GM21360 (cell line): ENCODE data around the gene ZNF771.
"Not testable (repeated sequence)": the region's sequence is repeated elsewhere in the genome, so short reads cannot be mapped to it uniquely, and the experiment has no call there.

Experiments used
- ATAC-seq: cut with Tn5 transposase; IDR thresholded peaks from one replicate; pipeline ENCODE4 v1.9.1; 2021; ENCODE audit warnings: mild to moderate bottlenecking, moderate library complexity; ENCODE audit not compliant: unreplicated experiment

Gene ZNF771

GRCh38 chr16:30429678-30430427, 22.4 kb downstream of the ZNF771 start, which contains the start of gene DCTPP1:
Gene DCTPP1, minus strand, starts transcription at chr16:30430030. Its CDS starts 50 bp downstream, at chr16:30429980.
- peak; percentile 96 for ATAC-seq

- ATAC-seq = peak; percentile 5
These were observed 23.1 kb downstream of the ZNF771 start for GRCh38 chr16:30430428-30430970.

GRCh38 chr16:30434852-30435251, 27.4 kb downstream of the ZNF771 start:
- ATAC-seq = no peak

DNA sequence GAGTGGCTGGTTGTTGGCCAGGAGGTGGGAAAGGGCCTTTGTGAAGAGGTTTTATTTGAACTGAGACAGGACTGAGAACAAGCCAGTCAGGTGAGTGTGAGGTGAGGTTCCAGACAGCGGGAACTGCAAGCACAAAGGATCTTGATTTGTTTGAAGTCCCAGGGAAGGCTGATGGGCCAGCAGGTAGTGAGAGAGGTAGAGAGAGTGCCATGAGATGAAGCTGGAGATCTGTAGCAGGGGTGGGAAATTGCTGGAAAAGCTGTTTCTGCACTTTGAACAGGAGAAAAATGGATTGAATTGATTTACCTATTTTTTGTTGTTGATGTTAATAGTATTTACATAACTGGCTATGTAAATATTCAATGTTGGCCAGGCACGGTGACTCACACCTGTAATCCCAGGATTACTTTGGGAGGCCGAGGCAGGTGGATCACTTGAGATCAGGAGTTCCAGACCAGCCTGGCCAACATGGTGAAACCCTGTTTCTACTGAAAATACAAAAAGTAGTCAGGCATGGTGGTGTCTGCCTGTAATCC, 30.2 kb downstream of the ZNF771 start:
- ATAC-seq = no peak

- no peak for ATAC-seq
These were observed 31.4 kb downstream of the ZNF771 start for GRCh38 chr16:30438835-30439234.

DNA sequence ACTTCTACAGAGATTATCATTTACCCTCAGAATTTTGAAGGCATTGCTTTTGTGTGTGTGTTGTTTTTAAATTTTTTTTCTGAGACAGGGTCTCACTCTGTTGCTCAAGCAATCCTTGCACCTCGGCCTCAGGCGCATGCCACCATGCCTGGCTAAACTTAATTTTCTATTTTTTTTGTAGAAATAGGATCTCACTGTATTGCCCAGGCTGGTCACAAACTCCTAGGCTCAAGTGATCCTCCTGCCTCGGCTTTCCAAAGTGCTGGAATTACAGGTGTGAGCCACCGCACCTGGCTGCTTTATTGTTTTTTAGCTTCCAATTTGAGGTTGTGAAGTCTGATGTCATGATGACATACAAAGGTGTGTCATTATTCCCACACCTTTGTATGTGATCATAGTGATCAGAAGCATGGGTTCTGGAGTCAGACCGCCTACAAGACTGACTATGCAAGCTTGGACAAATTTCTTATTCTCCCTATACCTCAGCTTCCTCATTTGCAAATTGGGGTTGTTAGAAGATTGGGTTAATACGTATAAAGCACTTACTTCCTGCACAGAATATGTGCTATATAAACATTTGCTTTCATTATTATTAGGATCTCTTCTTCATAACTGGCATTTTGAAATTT, 32.4 kb downstream of the ZNF771 start:
- ATAC-seq = no peak

- ATAC-seq = no peak
These were observed 36.2 kb downstream of the ZNF771 start for GRCh38 chr16:30443631-30444030.

DNA sequence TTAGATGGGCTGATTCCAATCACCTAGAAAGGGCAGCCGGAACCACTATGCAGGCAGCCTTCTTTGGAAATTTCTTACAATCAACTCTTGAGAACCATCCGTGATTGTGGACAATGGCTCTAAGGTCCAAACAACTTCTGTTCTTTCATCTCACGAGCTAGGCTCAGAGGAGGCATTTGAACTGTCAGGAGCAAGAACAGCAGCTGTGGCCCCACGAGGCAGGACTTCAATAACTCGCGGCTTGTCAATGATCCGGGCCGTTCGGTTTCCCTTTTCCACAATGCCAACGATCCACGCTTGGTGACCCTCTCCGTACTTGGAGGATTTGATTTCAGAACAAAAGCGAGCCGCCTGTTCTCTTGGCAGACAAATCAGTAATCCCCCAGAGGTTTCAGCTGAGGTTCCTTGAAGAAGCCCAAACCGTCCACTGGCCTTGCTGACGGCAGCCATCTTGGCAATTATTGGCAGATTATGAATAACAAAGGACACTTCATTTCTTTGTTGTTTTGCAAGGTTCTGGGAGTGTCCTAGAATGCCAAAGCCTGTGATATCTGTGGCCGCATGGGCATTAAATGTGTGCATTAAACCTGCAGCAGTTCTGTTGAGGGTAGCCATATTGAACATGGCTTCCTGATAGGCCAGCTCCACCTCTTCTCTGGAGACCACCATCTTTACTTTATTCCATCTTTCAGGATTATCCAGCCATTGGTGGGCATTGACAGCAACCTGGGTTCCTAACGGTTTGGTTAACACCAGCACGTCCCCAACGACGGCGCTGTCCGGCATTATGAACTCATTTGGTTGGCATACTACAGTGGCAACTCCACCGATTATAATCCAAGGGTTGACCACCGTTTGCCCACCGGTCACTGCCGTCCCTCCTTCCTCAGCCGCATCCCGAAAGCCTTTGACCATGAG, 37.1 kb downstream of the ZNF771 start:
- no peak for ATAC-seq

GRCh38 chr16:30445149-30445407, 37.7 kb downstream of the ZNF771 start:
- ATAC-seq = no peak

DNA sequence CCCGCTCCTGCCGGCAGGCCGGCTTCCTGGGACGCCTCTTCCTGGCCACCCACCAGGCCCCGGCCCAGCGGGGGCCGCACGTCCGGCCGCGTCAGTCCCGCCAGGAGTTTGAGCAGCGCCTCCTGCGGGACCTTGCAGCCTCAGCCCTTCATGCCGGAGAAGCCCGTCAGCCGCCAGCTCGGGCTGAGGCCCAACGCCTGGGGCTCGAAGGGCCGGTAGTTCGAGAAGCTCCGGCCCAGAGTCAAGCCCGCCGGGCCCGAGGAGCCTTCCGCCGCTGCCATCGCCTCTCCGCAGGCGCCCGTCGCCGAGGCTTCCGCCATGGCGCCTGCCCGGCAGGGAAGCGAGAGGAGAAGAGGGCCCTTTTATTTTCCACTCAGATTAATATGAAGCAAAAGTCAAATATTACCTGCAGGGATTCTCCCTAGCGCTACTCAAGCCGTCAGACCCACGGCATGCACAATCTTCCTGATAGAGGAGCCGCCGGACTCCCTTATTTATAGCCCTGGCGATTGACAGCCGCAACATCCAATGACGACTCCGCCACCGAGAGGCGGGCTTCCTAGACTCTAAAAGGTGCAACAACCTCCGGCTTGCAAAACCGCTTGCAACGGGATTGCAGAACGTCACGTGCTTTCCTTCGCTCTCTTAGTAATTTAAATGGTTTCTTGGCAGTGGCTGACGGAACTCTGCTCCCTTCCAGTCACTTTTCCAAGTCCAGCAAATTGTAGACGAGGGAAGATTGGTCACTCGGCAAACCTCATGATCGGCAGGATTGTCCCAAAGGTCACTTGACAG, 38.2 kb downstream of the ZNF771 start, which contains the start of gene SEPHS2:
Gene SEPHS2, minus strand, starts transcription at position 467 of the 795 bp plus-strand sequence. Its CDS starts 147 bp downstream, at position 320.
- ATAC-seq = peak; percentile 81

- ATAC-seq = no peak
These were observed 38.8 kb downstream of the ZNF771 start for GRCh38 chr16:30446203-30446595.

DNA sequence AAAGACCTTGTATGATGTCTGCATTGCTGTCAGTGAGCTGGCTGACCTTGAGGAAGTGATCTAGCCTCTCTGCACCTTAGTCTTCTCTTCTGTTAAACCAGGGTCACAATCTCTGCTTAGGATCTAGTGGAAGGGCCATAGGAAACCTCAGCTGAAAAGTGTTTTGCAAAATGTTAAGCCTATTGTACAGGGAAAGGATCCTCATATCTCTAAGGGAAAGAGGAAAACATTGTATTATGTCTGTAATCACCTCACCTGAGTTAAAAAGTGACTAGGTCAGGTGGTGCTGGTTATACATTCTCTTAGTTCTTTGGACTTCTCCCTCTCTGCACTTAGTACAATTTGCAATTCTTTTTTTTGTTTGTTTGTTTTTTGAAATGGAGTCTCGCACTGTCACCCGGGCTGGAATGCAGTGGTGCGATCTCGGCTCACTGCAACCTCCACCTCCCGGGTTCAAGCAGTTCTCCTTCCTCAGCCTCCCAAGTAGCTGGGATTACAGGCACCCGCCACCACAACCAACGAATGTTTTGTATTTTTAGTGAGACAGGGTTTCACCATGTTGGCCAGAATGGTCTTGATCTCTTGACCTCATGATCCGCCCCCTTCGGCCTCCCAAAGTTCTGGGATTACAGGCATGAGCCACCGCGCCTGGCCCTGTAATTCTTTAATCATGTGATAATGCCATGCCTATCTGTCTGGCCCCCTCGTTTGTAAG, 40.3 kb downstream of the ZNF771 start:
- ATAC-seq = no peak

DNA sequence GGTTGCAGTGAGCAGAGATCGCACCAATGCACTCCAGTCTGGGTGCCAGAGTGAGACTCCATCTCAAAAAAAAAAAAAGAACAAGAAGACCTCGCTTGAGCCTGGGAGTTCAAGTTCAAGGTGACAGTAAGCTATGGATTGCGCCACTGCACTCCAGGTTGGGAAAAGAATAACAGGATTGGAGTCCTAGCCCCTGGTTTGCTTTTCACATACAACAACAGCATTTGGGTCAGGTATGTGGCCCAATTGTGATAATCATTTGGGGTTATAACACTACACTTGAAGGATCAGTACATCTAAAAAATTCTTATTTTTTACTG, 41.7 kb downstream of the ZNF771 start:
- no peak for ATAC-seq

DNA sequence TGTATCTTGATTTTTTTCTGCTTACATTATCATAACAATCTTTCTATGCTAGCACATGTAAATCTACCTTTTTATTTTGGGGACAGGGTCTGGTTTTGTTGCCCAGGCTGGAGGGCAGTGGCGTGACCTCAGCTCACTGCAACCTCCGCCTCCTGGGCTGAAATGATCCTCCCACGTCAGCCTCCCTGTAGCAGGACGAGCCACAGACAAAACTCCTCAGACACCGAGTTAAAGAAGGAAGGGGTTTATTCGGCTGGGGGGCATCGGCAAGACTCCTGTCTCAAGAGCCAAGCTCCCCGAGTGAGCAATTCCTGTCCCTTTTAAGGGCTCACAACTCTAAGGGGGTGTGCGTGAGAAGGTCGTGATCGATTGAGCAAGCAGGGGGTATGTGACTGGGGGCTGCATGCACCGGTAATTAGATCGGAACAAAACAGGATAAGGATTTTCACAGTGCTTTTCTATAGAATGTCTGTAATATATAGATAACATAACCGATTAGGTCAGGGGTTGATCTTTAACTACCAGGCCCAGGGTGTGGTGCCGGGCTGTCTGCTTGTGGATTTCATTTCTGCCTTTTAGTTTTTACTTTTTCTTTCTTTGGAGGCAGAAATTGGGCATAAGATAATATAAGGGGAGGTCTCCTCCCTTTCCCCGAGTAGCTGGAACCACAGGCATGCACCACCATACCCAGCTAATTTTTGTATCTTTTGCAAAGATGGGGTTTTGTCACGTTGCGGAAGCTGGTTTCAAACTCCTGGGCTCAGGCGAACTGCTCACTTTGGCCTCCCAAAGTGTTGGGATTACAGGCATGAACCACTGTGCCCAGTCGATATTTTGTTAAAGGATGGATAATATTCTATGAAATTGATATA, 45.5 kb downstream of the ZNF771 start:
- not testable (repeated sequence) for ATAC-seq

DNA sequence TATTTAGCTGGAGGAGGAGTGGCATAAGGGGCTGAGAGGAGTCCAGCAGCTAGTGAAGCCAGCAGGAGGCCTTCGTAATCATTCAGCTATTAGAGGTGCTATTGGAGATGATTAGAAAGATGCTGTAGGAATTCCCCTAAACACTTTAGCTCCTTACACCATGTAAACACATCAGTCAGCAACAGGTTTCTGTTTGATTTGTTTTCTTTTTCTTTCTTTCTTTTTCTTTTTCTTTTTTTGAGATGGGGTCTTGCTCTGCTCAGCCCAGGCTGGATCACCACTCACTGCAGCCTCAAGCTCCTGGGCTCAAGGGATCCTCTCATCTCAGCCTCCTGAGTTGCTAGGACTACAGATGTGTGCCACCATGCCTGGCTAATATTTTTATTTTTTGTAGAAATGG, 48.9 kb downstream of the ZNF771 start:
- no peak for ATAC-seq

DNA sequence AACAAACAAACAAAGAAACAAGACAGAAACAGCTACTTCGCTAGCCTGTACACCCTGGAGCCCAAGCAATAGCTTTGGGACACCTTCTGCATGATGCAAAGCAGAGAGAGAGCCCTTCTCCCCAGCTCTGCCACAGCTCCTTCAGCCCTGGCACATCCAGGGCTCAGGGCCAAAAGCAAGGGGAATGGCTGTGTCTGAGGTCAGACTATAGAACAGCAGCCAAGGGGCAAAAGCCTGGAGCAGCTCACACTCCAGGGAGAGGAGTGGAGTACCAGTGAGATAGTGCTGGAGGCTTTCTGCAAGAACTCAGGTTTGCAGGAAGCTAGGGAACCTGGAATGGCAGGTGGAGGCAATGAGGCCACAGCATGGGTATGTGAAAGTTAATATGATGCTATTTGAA, 49.9 kb downstream of the ZNF771 start:
- ATAC-seq = no peak

DNA sequence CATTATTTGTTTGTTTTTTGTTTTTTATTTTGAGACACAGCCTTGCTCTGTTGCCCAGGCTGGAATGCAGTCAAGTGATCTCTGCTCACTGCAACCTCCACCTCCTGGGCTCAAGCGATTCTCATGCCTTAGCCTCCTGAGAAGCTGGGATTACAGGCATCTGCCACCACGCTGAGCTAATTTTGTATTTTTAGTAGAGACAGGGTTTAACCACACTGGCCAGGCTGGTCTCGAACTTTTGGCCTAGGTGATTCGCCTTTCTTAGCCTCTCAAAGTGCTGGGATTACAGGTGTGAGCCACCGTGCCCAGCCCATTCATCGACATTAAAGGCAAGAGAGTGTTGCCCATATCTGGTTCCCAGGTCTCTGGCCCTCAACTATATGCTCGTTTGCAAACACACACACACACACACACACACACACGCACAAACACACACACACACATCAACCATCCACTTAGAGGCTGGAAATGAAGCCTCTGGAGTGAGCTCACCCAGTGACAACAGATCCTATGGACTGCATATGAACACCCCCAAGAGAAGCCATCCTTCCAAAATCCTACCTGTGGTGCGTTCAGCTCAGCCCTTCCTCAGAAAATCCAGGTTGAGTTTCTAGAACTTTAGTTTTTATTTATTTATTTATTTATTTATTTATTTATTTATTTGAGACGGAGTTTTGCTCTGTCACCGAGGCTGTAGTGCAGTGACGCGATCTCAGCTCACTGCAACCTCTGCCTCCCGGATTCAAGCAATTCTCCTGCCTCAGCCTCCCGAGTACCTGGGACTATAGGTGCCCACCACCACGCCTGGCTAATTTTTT, 50.5 kb downstream of the ZNF771 start:
- no peak for ATAC-seq
